D721Med (cell line): Measurements from ENCODE around the gene TMEM255A.

Experiments
- DNase-seq: peaks from one replicate; pipeline ENCODE4 v3.0.0; 2011; ENCODE audit warnings: low spot score; ENCODE audit not compliant: insufficient read length
- FAIRE-seq: peaks from 2 replicates; lab custom pipeline; 2011; peaks lifted over from hg19 to GRCh38; lab: Jason Lieb, UNC
- TF ChIP-seq, protein P1 (sequence below): IDR thresholded peaks from 2 replicates; pipeline ENCODE4 v1.5.1; 2012; ENCODE audit warnings: mild to moderate bottlenecking, control low read depth; ENCODE audit not compliant: insufficient read depth; ENCODE audit errors: missing control alignments

TMEM255A gene

GRCh38 chrX:120306630-120307029, 4.6 kb downstream of the TMEM255A start:
- FAIRE-seq = no peak
- DNase-seq = no peak
- TF ChIP-seq, protein P1, sequence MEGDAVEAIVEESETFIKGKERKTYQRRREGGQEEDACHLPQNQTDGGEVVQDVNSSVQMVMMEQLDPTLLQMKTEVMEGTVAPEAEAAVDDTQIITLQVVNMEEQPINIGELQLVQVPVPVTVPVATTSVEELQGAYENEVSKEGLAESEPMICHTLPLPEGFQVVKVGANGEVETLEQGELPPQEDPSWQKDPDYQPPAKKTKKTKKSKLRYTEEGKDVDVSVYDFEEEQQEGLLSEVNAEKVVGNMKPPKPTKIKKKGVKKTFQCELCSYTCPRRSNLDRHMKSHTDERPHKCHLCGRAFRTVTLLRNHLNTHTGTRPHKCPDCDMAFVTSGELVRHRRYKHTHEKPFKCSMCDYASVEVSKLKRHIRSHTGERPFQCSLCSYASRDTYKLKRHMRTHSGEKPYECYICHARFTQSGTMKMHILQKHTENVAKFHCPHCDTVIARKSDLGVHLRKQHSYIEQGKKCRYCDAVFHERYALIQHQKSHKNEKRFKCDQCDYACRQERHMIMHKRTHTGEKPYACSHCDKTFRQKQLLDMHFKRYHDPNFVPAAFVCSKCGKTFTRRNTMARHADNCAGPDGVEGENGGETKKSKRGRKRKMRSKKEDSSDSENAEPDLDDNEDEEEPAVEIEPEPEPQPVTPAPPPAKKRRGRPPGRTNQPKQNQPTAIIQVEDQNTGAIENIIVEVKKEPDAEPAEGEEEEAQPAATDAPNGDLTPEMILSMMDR = no peak

DNA sequence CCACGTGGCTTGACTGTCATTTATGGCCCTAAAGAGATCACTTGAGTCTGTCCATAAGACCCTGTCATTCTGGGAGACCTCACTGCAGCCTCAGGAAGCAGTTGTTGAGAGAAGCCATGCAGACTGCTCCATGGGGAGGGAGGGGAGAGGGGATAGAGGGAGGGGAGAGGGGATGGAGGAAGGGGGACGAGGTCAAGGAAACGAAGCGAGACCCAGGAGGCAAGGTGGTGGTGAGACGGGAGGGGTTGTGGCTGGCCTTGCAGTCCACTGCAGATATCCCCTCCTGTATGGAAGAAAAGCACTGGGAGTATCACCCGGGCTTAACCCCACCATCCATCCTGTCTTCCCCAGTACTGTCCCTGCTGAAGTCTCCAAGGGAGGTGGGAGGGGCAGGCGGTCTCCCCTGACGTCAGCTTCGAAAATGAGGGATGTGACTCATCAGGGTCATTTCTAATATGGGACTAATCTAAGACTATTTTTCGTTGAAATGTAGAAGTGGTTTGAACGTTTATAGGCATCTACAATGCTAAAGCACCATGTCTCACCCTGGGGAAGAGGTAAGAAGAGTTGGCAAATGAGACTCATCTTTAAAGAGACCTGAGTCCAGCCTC, 5.6 kb downstream of the TMEM255A start:
- no peak for DNase-seq
- TF ChIP-seq, protein P1 = no peak
- FAIRE-seq = no peak

DNA sequence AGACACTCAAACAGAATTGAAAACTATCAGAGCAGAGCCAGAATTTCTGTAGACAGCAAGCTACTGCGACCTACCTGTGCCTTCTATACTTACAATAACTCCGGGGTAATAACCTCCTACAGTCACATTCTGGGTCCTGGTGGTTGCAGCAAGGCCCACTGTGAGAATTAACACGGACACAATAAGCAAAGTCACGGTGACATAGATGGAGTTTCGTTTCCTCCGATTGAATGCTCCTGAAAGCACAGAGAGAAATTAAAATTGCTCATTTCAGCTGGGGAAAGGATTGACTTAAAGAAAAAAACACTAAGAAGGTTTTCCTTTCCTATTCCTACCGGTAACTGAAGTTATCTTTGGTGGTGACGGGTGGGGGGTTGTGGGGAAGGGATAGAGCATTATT, 7.0 kb downstream of the TMEM255A start:
- TF ChIP-seq, protein P1 = no peak
- FAIRE-seq = no peak
- DNase-seq = no peak

DNA sequence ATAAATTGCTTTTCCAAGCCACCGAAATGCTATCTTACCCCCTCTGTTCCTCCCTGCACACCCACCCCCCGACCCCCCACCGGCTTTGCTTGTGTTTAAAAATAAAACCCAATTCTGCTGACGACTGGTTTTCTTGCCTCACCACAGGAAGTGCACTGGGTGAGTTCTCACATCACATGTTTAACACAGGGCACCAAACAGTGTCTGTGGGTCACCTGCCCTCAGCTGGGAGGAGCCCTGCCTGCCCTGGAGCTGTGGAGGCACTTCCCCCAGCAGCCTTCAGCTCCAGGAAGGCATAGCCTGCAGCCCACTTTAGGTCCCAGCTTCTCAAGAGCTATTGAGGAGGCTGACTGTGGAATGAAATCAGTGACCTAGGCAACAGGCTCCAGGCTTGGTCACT, 8.8 kb downstream of the TMEM255A start:
- DNase-seq = no peak
- no peak for FAIRE-seq
- TF ChIP-seq, protein P1 = no peak

DNA sequence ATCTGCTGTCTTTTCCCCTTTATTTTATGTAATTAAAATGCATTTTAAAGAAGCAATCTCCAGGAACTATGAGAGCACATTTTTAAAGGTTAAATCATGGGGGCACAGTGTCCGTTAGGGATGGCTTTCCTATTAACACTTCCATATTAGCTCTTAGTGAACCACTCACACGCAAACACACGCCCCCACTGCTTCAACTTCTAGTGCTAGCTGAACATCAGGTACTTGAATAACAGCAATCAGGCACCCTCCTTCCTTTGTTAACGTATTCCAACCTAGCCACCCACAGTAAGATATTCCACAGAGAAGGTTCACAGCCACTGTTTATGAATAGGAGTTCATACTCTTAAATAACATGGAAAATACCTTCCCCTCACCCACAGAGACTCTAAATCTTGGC, 9.3 kb downstream of the TMEM255A start:
- DNase-seq = no peak
- TF ChIP-seq, protein P1 = no peak
- FAIRE-seq = no peak

GRCh38 chrX:120301497-120301896, 9.8 kb downstream of the TMEM255A start:
- TF ChIP-seq, protein P1 = no peak

GRCh38 chrX:120299928-120300327, 11.3 kb downstream of the TMEM255A start:
- DNase-seq (no peak), FAIRE-seq (no peak)
- TF ChIP-seq, protein P1 = no peak

More at GRCh38 chrX:120301497-120301896, 9.8 kb downstream of the TMEM255A start:
- DNase-seq (no peak), FAIRE-seq (no peak)
